GM13977 (cell line): ENCODE results near the gene OPN4.
A peak's percentile ranks its signal among the peaks of the same experiment; 100 is the strongest.

ENCODE experiments used
- DNase-seq: peaks from one replicate; pipeline ENCODE4 v3.0.0; 2012; ENCODE audit warnings: low spot score
- CTCF ChIP-seq: IDR thresholded peaks from 2 replicates; pipeline ENCODE4 v1.5.1; 2012; ENCODE audit warnings: mild to moderate bottlenecking, control low read depth; ENCODE audit not compliant: insufficient read depth; ENCODE audit errors: extremely low read depth, missing control alignments
- in situ Hi-C: fragments of 300-500 bp; cut with MboI; formaldehyde crosslinking; loops from one replicate; pipeline ENCODE4 v1.12.0; 2022; ENCODE audit warnings: low sequenced_read_pairs, low pct_unique_long_range_greater_than_20kb, mixed read lengths, inconsistent platforms; ENCODE audit not compliant: unreplicated experiment

The OPN4 gene

GRCh38 chr10:86685416-86685815, 31.1 kb downstream of the OPN4 start:
- no peak for DNase-seq
- in situ Hi-C loops, result no loop called here

GRCh38 chr10:86685893-86686632, 31.7 kb downstream of the OPN4 start:
- in situ Hi-C loops, result no loop called here
- TF ChIP-seq CTCF, result no peak
- DNase-seq, result no peak

More at GRCh38 chr10:86685416-86685815, 31.1 kb downstream of the OPN4 start:
- TF ChIP-seq CTCF, result no peak

- in situ Hi-C loops, result no loop called here
- TF ChIP-seq CTCF, result no peak
- no peak for DNase-seq
Measured at GRCh38 chr10:86686972-86687371, 32.6 kb downstream of the OPN4 start.

- in situ Hi-C loops, result no loop called here
- no peak for TF ChIP-seq CTCF
- no peak for DNase-seq
Measured at GRCh38 chr10:86687750-86688149, 33.4 kb downstream of the OPN4 start.

GRCh38 chr10:86688398-86688921, 34.1 kb downstream of the OPN4 start:
- peak; percentile 84 for DNase-seq
- in situ Hi-C loops, result no loop called here
- TF ChIP-seq CTCF, result peak; percentile 84

- no peak for TF ChIP-seq CTCF
- no peak for DNase-seq
- in situ Hi-C loops, result no loop called here
Measured at GRCh38 chr10:86689146-86689545, 34.8 kb downstream of the OPN4 start.
